ENCODE results near the gene DENND1B.

The DENND1B gene

GRCh38 chr1:197633447-197634078, 141.7 kb downstream of the DENND1B start:
- peaks cover 18% of the 10 kb centered on the region for H3K4me1 ChIP-seq (ENCODE audit: low read length)

GRCh38 chr1:197632651-197633050, 142.6 kb downstream of the DENND1B start:
- no peak overlapping the region for H3K9ac ChIP-seq (ENCODE audit: low read length)

More at GRCh38 chr1:197633447-197634078, 141.7 kb downstream of the DENND1B start:
- H2AFZ ChIP-seq (ENCODE audit: low read depth, low read length) = no peak overlapping the region
- no peak overlapping the region for H3K9ac ChIP-seq (ENCODE audit: low read length)
- H3K4me3 ChIP-seq (ENCODE audit: low read length) = no peak overlapping the region
- H3K36me3 ChIP-seq (replicated peaks; ENCODE audit: low read depth, low read length) = peaks cover 27% of the 10 kb centered on the region
- no peak overlapping the region for H3K4me2 ChIP-seq (ENCODE audit: low read length)
- peaks cover 10% of the 10 kb centered on the region for H4K20me1 ChIP-seq (ENCODE audit: insufficient read depth, low read length)
- TF ChIP-seq EZH2phosphoT487 (IDR thresholded peaks at IDR 0.05; ENCODE audit: low read depth) = no peak
- no peak for TF ChIP-seq CTCF (IDR thresholded peaks at IDR 0.05; ENCODE audit: low read depth, low read length)
- H3K27ac ChIP-seq (ENCODE audit: low read length) = no peak overlapping the region
- H3K79me2 ChIP-seq (ENCODE audit: low read length) = no peaks in the 10 kb centered on the region
- no peaks in the 10 kb centered on the region for H3K27me3 ChIP-seq (ENCODE audit: low read depth, low read length)
- no peaks in the 10 kb centered on the region for H3K9me3 ChIP-seq (ENCODE audit: insufficient read depth, low read length)

GRCh38 chr1:197632005-197632404, 143.3 kb downstream of the DENND1B start:
- Histone ChIP-seq H3K79me2 (ENCODE audit: low read length) (no peaks in the 10 kb centered on the region), H2AFZ (ENCODE audit: low read depth, low read length) (no peak overlapping the region), H3K36me3 (replicated peaks; ENCODE audit: low read depth, low read length) (peaks cover 26% of the 10 kb centered on the region), H3K9me3 (ENCODE audit: insufficient read depth, low read length) (no peaks in the 10 kb centered on the region), H3K27me3 (ENCODE audit: low read depth, low read length) (no peaks in the 10 kb centered on the region), H3K4me3 (ENCODE audit: low read length) (no peak overlapping the region), H3K27ac (ENCODE audit: low read length) (no peak overlapping the region), H3K4me1 (ENCODE audit: low read length) (peaks cover 6% of the 10 kb centered on the region), H4K20me1 (ENCODE audit: insufficient read depth, low read length) (no peaks in the 10 kb centered on the region), H3K4me2 (ENCODE audit: low read length) (no peak overlapping the region), H3K9ac (ENCODE audit: low read length) (no peak overlapping the region)
- TF ChIP-seq EZH2phosphoT487 (IDR thresholded peaks at IDR 0.05; ENCODE audit: low read depth) = no peak
- no peak for TF ChIP-seq CTCF (IDR thresholded peaks at IDR 0.05; ENCODE audit: low read depth, low read length)

More at GRCh38 chr1:197632651-197633050, 142.6 kb downstream of the DENND1B start:
- H3K9me3 ChIP-seq (ENCODE audit: insufficient read depth, low read length) = no peaks in the 10 kb centered on the region
- TF ChIP-seq CTCF (IDR thresholded peaks at IDR 0.05; ENCODE audit: low read depth, low read length) (no peak), EZH2phosphoT487 (IDR thresholded peaks at IDR 0.05; ENCODE audit: low read depth) (no peak)
- no peaks in the 10 kb centered on the region for H3K79me2 ChIP-seq (ENCODE audit: low read length)
- H3K4me2 ChIP-seq (ENCODE audit: low read length) = no peak overlapping the region
- H3K4me3 ChIP-seq (ENCODE audit: low read length) = no peak overlapping the region
- peaks cover 26% of the 10 kb centered on the region for H3K36me3 ChIP-seq (replicated peaks; ENCODE audit: low read depth, low read length)
- no peaks in the 10 kb centered on the region for H3K27me3 ChIP-seq (ENCODE audit: low read depth, low read length)
- H3K27ac ChIP-seq (ENCODE audit: low read length) = no peak overlapping the region
- no peak overlapping the region for H2AFZ ChIP-seq (ENCODE audit: low read depth, low read length)
- peaks cover under 1% of the 10 kb centered on the region; the same call in 1 of the 2 replicates for H4K20me1 ChIP-seq (ENCODE audit: insufficient read depth, low read length)
- H3K4me1 ChIP-seq (ENCODE audit: low read length) = peaks cover 9% of the 10 kb centered on the region

- TF ChIP-seq CTCF (IDR thresholded peaks at IDR 0.05; ENCODE audit: low read depth, low read length) (no peak), EZH2phosphoT487 (IDR thresholded peaks at IDR 0.05; ENCODE audit: low read depth) (no peak)
- peaks cover 15% of the 10 kb centered on the region; the same call in 1 of the 2 replicates for H4K20me1 ChIP-seq (ENCODE audit: insufficient read depth, low read length)
Observed at GRCh38 chr1:197622371-197622770, 152.9 kb downstream of the DENND1B start.

More at GRCh38 chr1:197622371-197622770, 152.9 kb downstream of the DENND1B start:
- no peak overlapping the region for H2AFZ ChIP-seq (ENCODE audit: low read depth, low read length)
- no peak overlapping the region for H3K9ac ChIP-seq (ENCODE audit: low read length)
- no peak overlapping the region for H3K4me2 ChIP-seq (ENCODE audit: low read length)
- no peak overlapping the region for H3K4me3 ChIP-seq (ENCODE audit: low read length)
- H3K4me1 ChIP-seq (ENCODE audit: low read length) = peaks cover 5% of the 10 kb centered on the region
- peaks cover 3% of the 10 kb centered on the region for H3K36me3 ChIP-seq (replicated peaks; ENCODE audit: low read depth, low read length)
- no peaks in the 10 kb centered on the region for H3K27me3 ChIP-seq (ENCODE audit: low read depth, low read length)
- no peaks in the 10 kb centered on the region for H3K9me3 ChIP-seq (ENCODE audit: insufficient read depth, low read length)
- H3K27ac ChIP-seq (ENCODE audit: low read length) = no peak overlapping the region
- no peaks in the 10 kb centered on the region for H3K79me2 ChIP-seq (ENCODE audit: low read length)

Measured in OCI-LY3 (cell line).